HepG2 (cell line): ENCODE data around the gene TMEM127. TPM values are rescaled to one million over a fixed set of nuclear protein-coding genes. Genes with fewer than 3 reads are reported as not detected.

Experiments
- ATAC-seq: fragments of 200-7000 bp; cut with Tn5 transposase; 3 replicates; pipeline ENCODE4 v1.9.1; 2020; ENCODE audit warnings: mild to moderate bottlenecking, moderate library complexity
- BruUV-seq: library from RNA; stranded (reverse); fragments of 400-500 nt; replicated peaks from 2 replicates; lab custom pipeline; 2021; lab: Mats Ljungman, UMichigan
- CTCF ChIA-PET: fragments of 300-600 bp; formaldehyde crosslinking; extraction: SDS; loops from one replicate; lab custom pipeline; 2021; ENCODE audit warnings: low total read pairs, inconsistent platforms, low intra/inter-chr PET ratio; lab: Yijun Ruan, JAX
- POLR2A ChIA-PET: fragments of 350-600 bp; sonication (Branson Sonifier 250); formaldehyde crosslinking; loops from one replicate; lab custom pipeline; 2020; ENCODE audit warnings: antibody characterized with exemption, inconsistent platforms; lab: Yijun Ruan, JAX
- DNase-seq: peaks from one replicate; pipeline ENCODE4 v3.0.0-alpha.2; 2015; ENCODE audit warnings: low spot score
- FAIRE-seq: peaks from 3 replicates; lab custom pipeline; 2011; peaks lifted over from hg19 to GRCh38; lab: Jason Lieb, UNC
- H2AFZ ChIP-seq: one replicate; pipeline ENCODE4 v1.6.1; 2011; ENCODE audit warnings: low read length, inconsistent platforms
- H3K27ac ChIP-seq: fragments of 300-600 bp; 3 replicates; pipeline ENCODE4 v1.8.0; 2011; ENCODE audit warnings: mixed run types, mild to moderate bottlenecking, mixed read lengths, low read length, inconsistent platforms; ENCODE audit not compliant: insufficient read depth; ENCODE audit errors: extremely low read length
- H3K27me3 ChIP-seq, 2 experiments: fragments of 200-600 bp in 1 of 2; 2 replicates in 1 of 2; 3 replicates in 1 of 2; pipeline versions ENCODE4 v1.6.0 to v1.8.0; 2011; ENCODE audit warnings: low read length in 2 of 2, mild to moderate bottlenecking in 2 of 2, moderate library complexity in 2 of 2, inconsistent platforms in 1 of 2; ENCODE audit not compliant: insufficient read depth in 2 of 2, control insufficient read depth in 1 of 2
- H3K36me3 ChIP-seq, 2 experiments: fragments of 200-600 bp in 1 of 2; replicated peaks in 1 of 2; 2 replicates in 1 of 2; 3 replicates in 1 of 2; pipeline versions ENCODE4 v1.5.1 to v1.8.0; 2011; ENCODE audit warnings: low read length in 2 of 2, inconsistent platforms in 1 of 2; ENCODE audit not compliant: insufficient read depth in 2 of 2, control insufficient read depth in 1 of 2
- H3K4me1 ChIP-seq: 2 replicates; pipeline ENCODE4 v1.5.1; 2012; ENCODE audit warnings: low read length, inconsistent platforms; ENCODE audit not compliant: insufficient read depth
- H3K4me2 ChIP-seq: 2 replicates; pipeline ENCODE4 v1.6.0; 2011; ENCODE audit warnings: low read depth, low read length, inconsistent platforms
- H3K4me3 ChIP-seq, 3 experiments: fragments of 200-600 bp in 1 of 3; sonication (generic), shearing (Covaris generic) in 1 of 3; replicated peaks in 1 of 3; 2 replicates each; pipeline ENCODE4 v1.5.1; 2011 to 2016; ENCODE audit warnings: low read length in 3 of 3, inconsistent platforms in 2 of 3, low read depth in 2 of 3, mild to moderate bottlenecking in 2 of 3, control low read depth in 1 of 3, mixed read lengths in 1 of 3; ENCODE audit not compliant: insufficient read depth in 1 of 3
- H3K79me2 ChIP-seq: one replicate; pipeline ENCODE4 v1.6.1; 2011; ENCODE audit warnings: low read length, inconsistent platforms; ENCODE audit not compliant: insufficient read depth
- H3K9ac ChIP-seq: 2 replicates; pipeline ENCODE4 v1.6.0; 2011; ENCODE audit warnings: mild to moderate bottlenecking, low read depth, low read length, inconsistent platforms; ENCODE audit not compliant: insufficient read depth
- H3K9me3 ChIP-seq: 2 replicates; pipeline ENCODE4 v1.5.1; 2012; ENCODE audit warnings: mild to moderate bottlenecking, low read length
- H4K20me1 ChIP-seq: 2 replicates; pipeline ENCODE4 v1.6.0; 2011; ENCODE audit warnings: inconsistent platforms, mild to moderate bottlenecking, low read length, moderate library complexity; ENCODE audit not compliant: insufficient read depth
- CBX5 ChIP-seq: sonication (generic); formaldehyde crosslinking; IDR thresholded peaks from 2 replicates; pipeline ENCODE4 v1.4.0; 2020; ENCODE audit warnings: missing genetic modification reagents, borderline replicate concordance
- DMAP1 ChIP-seq: IDR thresholded peaks from 2 replicates; pipeline ENCODE4 v1.6.1; 2016
- HDAC2 ChIP-seq: sonication (generic); formaldehyde crosslinking; IDR thresholded peaks from 2 replicates; pipeline ENCODE4 v1.4.0; 2020; ENCODE audit warnings: missing genetic modification reagents
- KAT2B ChIP-seq: fragments of 150-350 bp; IDR thresholded peaks from 2 replicates; pipeline ENCODE4 v1.6.1; 2014; ENCODE audit warnings: low read depth, low read length, borderline replicate concordance
- MTERF4 ChIP-seq: sonication (generic); formaldehyde crosslinking; IDR thresholded peaks from 2 replicates; pipeline ENCODE4 v1.8.0; 2023; ENCODE audit warnings: mild to moderate bottlenecking, missing genetic modification reagents
- NR2F1 ChIP-seq, 2 experiments: fragments of 450-650 bp in 1 of 2; formaldehyde crosslinking in 1 of 2; IDR thresholded peaks; 2 replicates each; pipeline versions ENCODE4 v1.5.0 to v1.6.1; 2016 to 2020; ENCODE audit warnings: mild to moderate bottlenecking in 1 of 2, missing compliant biosample characterization in 1 of 2, missing genetic modification reagents in 1 of 2, moderate library complexity in 1 of 2
- ZNF543 ChIP-seq: sonication (generic); formaldehyde crosslinking; IDR thresholded peaks from 2 replicates; pipeline ENCODE4 v1.4.0; 2020; ENCODE audit warnings: mild to moderate bottlenecking, missing genetic modification reagents
- ZNF607 ChIP-seq: sonication (generic); formaldehyde crosslinking; IDR thresholded peaks from 2 replicates; pipeline ENCODE4 v1.5.1; 2020; ENCODE audit warnings: missing genetic modification reagents, mild to moderate bottlenecking, borderline replicate concordance
- WGBS: methylation state at CpG from one replicate; pipeline ENCODE4 v1.1.6; 2017; ENCODE audit warnings: low lambda C conversion rate; 5-methylcytosine and 5-hydroxymethylcytosine counted together
- in situ Hi-C: cut with HindIII; loops from 2 replicates; pipeline ENCODE4 v1.10.0; 2017; ENCODE audit warnings: low pct_unique_long_range_greater_than_20kb; ENCODE audit not compliant: extremely low pct_ligation_motif_present
- intact Hi-C: fragments of 100-400 bp; cut with micrococcal nuclease; formaldehyde crosslinking; loops from one replicate; pipeline ENCODE4 v1.10.0; 2022; ENCODE audit not compliant: unreplicated experiment
- polyA plus RNA-seq, 8 experiments: library from polyadenylated mRNA; depleted of rRNA in 3 of 8; stranded (reverse) in 7 of 8; unstranded in 1 of 8; fragments of >200 nt; fragmentation: Illumina TruSeq in 4 of 8; extraction: Trizol in 4 of 8; gene quantifications; 2 replicates each; pipeline versions ENCODE4 v1.2.1 to v1.2.3, GENCODE V29; 2011 to 2016; ENCODE audit warnings: low read depth in 4 of 8, missing spikeins in 1 of 8, mixed read lengths in 1 of 8; ENCODE audit not compliant: insufficient read depth in 1 of 8
- total RNA-seq, 5 experiments: library from RNA; depleted of rRNA; stranded (reverse); fragments of >200 nt; fragmentation: Illumina TruSeq; extraction: Trizol; gene quantifications; 2 replicates each; pipeline ENCODE4 v1.2.3, GENCODE V29; 2016; ENCODE audit warnings: low read depth in 1 of 5

The TMEM127 gene
- total and polyA plus RNA-seq, 2 of the 13 experiments (the other 11 are each of a cell fraction or from before 2014, with no cell fraction given), result 21.5 to 33.9 TPM

- Histone ChIP-seq H3K79me2 (peaks cover 42% of the 10 kb centered on the region), H3K4me1 (peaks cover 37% of the 10 kb centered on the region), H3K4me2 (peak overlapping the region; percentile 89), H3K4me3 (peak overlapping the region; percentile 79 to 92 (median 91)), H3K9me3 (no peaks in the 10 kb centered on the region), H3K9ac (peak overlapping the region; percentile 85), H3K27ac (peak overlapping the region; percentile 75), H2AFZ (peak overlapping the region; percentile 8), H4K20me1 (no peaks in the 10 kb centered on the region), H3K36me3 (peaks cover 13 to 22% of the 10 kb centered on the region in 2 experiments), H3K27me3 (no peaks in the 10 kb centered on the region; a peak in 1 of 5 replicates)
- intact Hi-C loops (no loop called here), in situ Hi-C loops (no loop called here)
- 76% methylated on average over 3 of the region's 3 CpGs for WGBS
- no TSS peak for BruUV-seq
- FAIRE-seq (no peak), DNase-seq (peak; percentile 16), ATAC-seq (peak; percentile 2; the same call in 1 of the 3 replicates)
- ChIA-PET CTCF (interaction anchor here (1.4 kb wide), 1 partner anchor 202 kb away, joined by 4 read pairs; no protein-coding TSS in a partner anchor), POLR2A (interaction anchor here (0.6 to 4.0 kb wide), 15 partner anchors 10 to 124 kb away, joined by 3 to 45 read pairs (median 6); partner anchors contain the start of genes CIAO1, ITPRIPL1, NCAPH and STARD7)
- 0 out of 2 replicates have a peak, but pooled peaks have one; percentile 3 for TF ChIP-seq CBX5 (CRISPR knock-in tag)
- TF ChIP-seq ZNF543 (CRISPR knock-in tag), result no peak
- no peak for TF ChIP-seq KAT2B
- TF ChIP-seq DMAP1, result no peak
- 0 out of 2 replicates have a peak, but pooled peaks have one; percentile 46 for TF ChIP-seq MTERF4 (CRISPR knock-in tag)
- peak; percentile 34; the same call in 1 of the 2 replicates for TF ChIP-seq HDAC2 (CRISPR knock-in tag)
- TF ChIP-seq NR2F1 (CRISPR knock-in tag; IDR thresholded peaks at IDR 0.05), result 0 out of 4 replicates have a peak, but pooled peaks of 1 of the 2 experiments have one; percentile 4
- peak; percentile 5; the same call in 1 of the 2 replicates for TF ChIP-seq ZNF607 (CRISPR knock-in tag)
Observed at GRCh38 chr2:96306370-96306769, 40.6 kb upstream of the TMEM127 start.
